Activated naive CD8-positive, alpha-beta T cell treated with anti-CD3 and anti-CD28 coated beads, Interleukin-2, amount 50 U/mL, for 24 hours (primary cell): ENCODE results near the gene VAPA.

Experiments used
- ATAC-seq: fragments of 150-1000 bp; cut with Tn5 transposase; one replicate; pipeline ENCODE4 v1.10.0; 2021
- DNase-seq: peaks from one replicate; pipeline ENCODE4 v3.0.0; 2021
- H3K27ac Mint-ChIP-seq: one replicate; pipeline ENCODE4 v1.8.0; 2021; ENCODE audit warnings: mild to moderate bottlenecking, mixed read lengths
- H3K27me3 Mint-ChIP-seq: one replicate; pipeline ENCODE4 v1.8.0; 2021; ENCODE audit warnings: mixed read lengths
- H3K36me3 Mint-ChIP-seq: one replicate; pipeline ENCODE4 v1.8.0; 2021; ENCODE audit warnings: low read depth, mixed read lengths
- H3K4me1 Mint-ChIP-seq: one replicate; pipeline ENCODE4 v1.8.0; 2021; ENCODE audit warnings: mixed read lengths
- H3K4me3 Mint-ChIP-seq: one replicate; pipeline ENCODE4 v1.8.0; 2021; ENCODE audit warnings: mild to moderate bottlenecking, moderate library complexity, mixed read lengths
- H3K9me3 Mint-ChIP-seq: one replicate; pipeline ENCODE4 v1.8.0; 2021; ENCODE audit warnings: mixed read lengths

Gene VAPA

GRCh38 chr18:9927392-9928063 is 13.7 kb downstream of the VAPA start:
- H3K9me3 Mint-ChIP-seq = no peaks in the 10 kb centered on the region
- ATAC-seq = no peak
- H3K36me3 Mint-ChIP-seq = peaks cover 17% of the 10 kb centered on the region
- no peaks in the 10 kb centered on the region for H3K27me3 Mint-ChIP-seq
- peaks cover 83% of the 10 kb centered on the region for H3K4me1 Mint-ChIP-seq
- no peak for DNase-seq
- peak overlapping the region; percentile 41 for H3K27ac Mint-ChIP-seq
- no peak overlapping the region for H3K4me3 Mint-ChIP-seq

- DNase-seq (no peak), ATAC-seq (no peak)
- H3K4me1 Mint-ChIP-seq = peaks cover 74% of the 10 kb centered on the region
- H3K4me3 Mint-ChIP-seq = no peak overlapping the region
- H3K9me3 Mint-ChIP-seq = no peaks in the 10 kb centered on the region
- no peak overlapping the region for H3K27ac Mint-ChIP-seq
- peaks cover 26% of the 10 kb centered on the region for H3K36me3 Mint-ChIP-seq
- no peaks in the 10 kb centered on the region for H3K27me3 Mint-ChIP-seq
These were observed 14.9 kb downstream of the VAPA start for GRCh38 chr18:9928646-9929259.

- no peak overlapping the region for H3K4me3 Mint-ChIP-seq
- ATAC-seq (no peak), DNase-seq (no peak)
- H3K36me3 Mint-ChIP-seq = peaks cover 25% of the 10 kb centered on the region
- no peaks in the 10 kb centered on the region for H3K27me3 Mint-ChIP-seq
- no peaks in the 10 kb centered on the region for H3K9me3 Mint-ChIP-seq
- H3K4me1 Mint-ChIP-seq = peaks cover 61% of the 10 kb centered on the region
- H3K27ac Mint-ChIP-seq = no peak overlapping the region
These were observed 16.6 kb downstream of the VAPA start for GRCh38 chr18:9930299-9930884.

GRCh38 chr18:9931146-9931545 is 17.3 kb downstream of the VAPA start:
- H3K27ac Mint-ChIP-seq = no peak overlapping the region
- DNase-seq (no peak), ATAC-seq (no peak)
- H3K36me3 Mint-ChIP-seq = peaks cover 27% of the 10 kb centered on the region
- peaks cover 53% of the 10 kb centered on the region for H3K4me1 Mint-ChIP-seq
- H3K27me3 Mint-ChIP-seq = no peaks in the 10 kb centered on the region
- H3K9me3 Mint-ChIP-seq = no peaks in the 10 kb centered on the region
- H3K4me3 Mint-ChIP-seq = no peak overlapping the region

- peaks cover 27% of the 10 kb centered on the region for H3K36me3 Mint-ChIP-seq
- H3K4me3 Mint-ChIP-seq = no peak overlapping the region
- no peak for DNase-seq
- no peak overlapping the region for H3K27ac Mint-ChIP-seq
- no peak for ATAC-seq
- H3K9me3 Mint-ChIP-seq = no peaks in the 10 kb centered on the region
- H3K4me1 Mint-ChIP-seq = peaks cover 48% of the 10 kb centered on the region
- H3K27me3 Mint-ChIP-seq = no peaks in the 10 kb centered on the region
These were observed 17.9 kb downstream of the VAPA start for GRCh38 chr18:9931678-9932077.

GRCh38 chr18:9933865-9934264 is 20.0 kb downstream of the VAPA start:
- H3K9me3 Mint-ChIP-seq = no peaks in the 10 kb centered on the region
- ATAC-seq (no peak), DNase-seq (no peak)
- no peaks in the 10 kb centered on the region for H3K27me3 Mint-ChIP-seq
- peaks cover 26% of the 10 kb centered on the region for H3K4me1 Mint-ChIP-seq
- H3K36me3 Mint-ChIP-seq = peaks cover 34% of the 10 kb centered on the region
- no peak overlapping the region for H3K27ac Mint-ChIP-seq
- H3K4me3 Mint-ChIP-seq = no peak overlapping the region

- Mint-ChIP-seq H3K27me3 (no peaks in the 10 kb centered on the region), H3K36me3 (peaks cover 33% of the 10 kb centered on the region), H3K4me3 (no peak overlapping the region), H3K9me3 (no peaks in the 10 kb centered on the region), H3K4me1 (peaks cover 22% of the 10 kb centered on the region), H3K27ac (no peak overlapping the region)
- ATAC-seq (no peak), DNase-seq (no peak)
These were observed 20.5 kb downstream of the VAPA start for GRCh38 chr18:9934274-9934673.

- Mint-ChIP-seq H3K36me3 (peaks cover 42% of the 10 kb centered on the region), H3K27me3 (no peaks in the 10 kb centered on the region), H3K27ac (no peak overlapping the region), H3K4me3 (no peak overlapping the region), H3K9me3 (no peaks in the 10 kb centered on the region), H3K4me1 (no peaks in the 10 kb centered on the region)
- no peak for ATAC-seq
- no peak for DNase-seq
These were observed 27.3 kb downstream of the VAPA start for GRCh38 chr18:9941103-9941502.

- Mint-ChIP-seq H3K4me1 (no peaks in the 10 kb centered on the region), H3K4me3 (no peak overlapping the region), H3K9me3 (no peaks in the 10 kb centered on the region), H3K36me3 (peaks cover 46% of the 10 kb centered on the region), H3K27me3 (no peaks in the 10 kb centered on the region), H3K27ac (no peak overlapping the region)
- no peak for DNase-seq
- no peak for ATAC-seq
These were observed 27.8 kb downstream of the VAPA start for GRCh38 chr18:9941660-9942059.

GRCh38 chr18:9943311-9943710 is 29.5 kb downstream of the VAPA start:
- H3K9me3 Mint-ChIP-seq = no peaks in the 10 kb centered on the region
- H3K27ac Mint-ChIP-seq = no peak overlapping the region
- H3K27me3 Mint-ChIP-seq = no peaks in the 10 kb centered on the region
- ATAC-seq (no peak), DNase-seq (no peak)
- no peaks in the 10 kb centered on the region for H3K4me1 Mint-ChIP-seq
- H3K36me3 Mint-ChIP-seq = peaks cover 42% of the 10 kb centered on the region
- no peak overlapping the region for H3K4me3 Mint-ChIP-seq

- Mint-ChIP-seq H3K4me1 (no peaks in the 10 kb centered on the region), H3K27ac (no peak overlapping the region), H3K36me3 (peaks cover 39% of the 10 kb centered on the region), H3K9me3 (no peaks in the 10 kb centered on the region), H3K27me3 (no peaks in the 10 kb centered on the region), H3K4me3 (no peak overlapping the region)
- ATAC-seq (no peak), DNase-seq (no peak)
These were observed 31.0 kb downstream of the VAPA start for GRCh38 chr18:9944805-9945204.

GRCh38 chr18:9946831-9947230 is 33.0 kb downstream of the VAPA start:
- no peaks in the 10 kb centered on the region for H3K9me3 Mint-ChIP-seq
- H3K4me1 Mint-ChIP-seq = peaks cover 3% of the 10 kb centered on the region
- DNase-seq (no peak), ATAC-seq (no peak)
- no peak overlapping the region for H3K27ac Mint-ChIP-seq
- H3K36me3 Mint-ChIP-seq = peaks cover 44% of the 10 kb centered on the region
- H3K4me3 Mint-ChIP-seq = no peak overlapping the region
- no peaks in the 10 kb centered on the region for H3K27me3 Mint-ChIP-seq

- no peaks in the 10 kb centered on the region for H3K9me3 Mint-ChIP-seq
- H3K27me3 Mint-ChIP-seq = no peaks in the 10 kb centered on the region
- no peak overlapping the region for H3K4me3 Mint-ChIP-seq
- ATAC-seq (no peak), DNase-seq (no peak)
- peaks cover 5% of the 10 kb centered on the region for H3K4me1 Mint-ChIP-seq
- peaks cover 47% of the 10 kb centered on the region for H3K36me3 Mint-ChIP-seq
- H3K27ac Mint-ChIP-seq = no peak overlapping the region
These were observed 33.4 kb downstream of the VAPA start for GRCh38 chr18:9947248-9947647.

GRCh38 chr18:9949315-9949714 is 35.5 kb downstream of the VAPA start:
- H3K4me1 Mint-ChIP-seq = peaks cover 5% of the 10 kb centered on the region
- peaks cover 46% of the 10 kb centered on the region for H3K36me3 Mint-ChIP-seq
- ATAC-seq (no peak), DNase-seq (no peak)
- no peaks in the 10 kb centered on the region for H3K9me3 Mint-ChIP-seq
- no peak overlapping the region for H3K4me3 Mint-ChIP-seq
- no peaks in the 10 kb centered on the region for H3K27me3 Mint-ChIP-seq
- no peak overlapping the region for H3K27ac Mint-ChIP-seq

- no peaks in the 10 kb centered on the region for H3K27me3 Mint-ChIP-seq
- no peak overlapping the region for H3K4me3 Mint-ChIP-seq
- ATAC-seq (no peak), DNase-seq (no peak)
- peaks cover 5% of the 10 kb centered on the region for H3K4me1 Mint-ChIP-seq
- H3K27ac Mint-ChIP-seq = no peak overlapping the region
- no peaks in the 10 kb centered on the region for H3K9me3 Mint-ChIP-seq
- peaks cover 48% of the 10 kb centered on the region for H3K36me3 Mint-ChIP-seq
These were observed 36.0 kb downstream of the VAPA start for GRCh38 chr18:9949861-9950260.
